Right forelimb (tissue), 1 donor: Measurements from ENCODE around the gene SLC30A9.

Experiments used
- DNase-seq: peaks from one replicate; pipeline ENCODE4 v3.0.0-alpha.2; 2018

SLC30A9 gene

GRCh38 chr4:41990365-41991111 is at the start of gene SLC30A9:
Gene SLC30A9 (plus strand): TSS chr4:41990530. CDS start chr4:41990652, 122 bp downstream.
- DNase-seq, result peak; percentile 95

GRCh38 chr4:41940834-41941233 is 49.5 kb upstream of the SLC30A9 start:
- DNase-seq, result no peak

- no peak for DNase-seq
These were observed 46.8 kb upstream of the SLC30A9 start for GRCh38 chr4:41943506-41943905.

- DNase-seq, result no peak
These were observed 46.2 kb upstream of the SLC30A9 start for GRCh38 chr4:41944089-41944488.

GRCh38 chr4:41949531-41949930 is 40.8 kb upstream of the SLC30A9 start:
- DNase-seq, result no peak

GRCh38 chr4:41957634-41958033 is 32.7 kb upstream of the SLC30A9 start:
- DNase-seq, result no peak

GRCh38 chr4:41963105-41963504 is 27.2 kb upstream of the SLC30A9 start:
- DNase-seq, result no peak

GRCh38 chr4:41964401-41964800 is 25.9 kb upstream of the SLC30A9 start:
- no peak for DNase-seq

- DNase-seq, result no peak
These were observed 22.9 kb upstream of the SLC30A9 start for GRCh38 chr4:41967392-41967791.

GRCh38 chr4:41969671-41970070 is 20.7 kb upstream of the SLC30A9 start:
- DNase-seq, result no peak

- no peak for DNase-seq
These were observed 15.0 kb upstream of the SLC30A9 start for GRCh38 chr4:41975341-41975740.

GRCh38 chr4:41976775-41977516 is 13.4 kb upstream of the SLC30A9 start:
- no peak for DNase-seq

GRCh38 chr4:41977709-41978108 is 12.6 kb upstream of the SLC30A9 start:
- DNase-seq, result no peak

GRCh38 chr4:41981456-41981855 is 8.9 kb upstream of the SLC30A9 start, which contains the start of gene DCAF4L1:
Gene DCAF4L1 (plus strand): TSS chr4:41981756. CDS start chr4:41981793, 37 bp downstream.
- DNase-seq, result no peak

- DNase-seq, result no peak
These were observed 7.6 kb upstream of the SLC30A9 start for GRCh38 chr4:41982716-41983115.

- DNase-seq, result no peak
These were observed 5.2 kb upstream of the SLC30A9 start for GRCh38 chr4:41985151-41985550.

- no peak for DNase-seq
These were observed 351 bp upstream of the SLC30A9 start for GRCh38 chr4:41989994-41990364.

GRCh38 chr4:41991916-41992767 is 1.8 kb downstream of the SLC30A9 start:
- no peak for DNase-seq

- no peak for DNase-seq
These were observed 2.9 kb downstream of the SLC30A9 start for GRCh38 chr4:41992967-41993857.

GRCh38 chr4:41994461-41994985 is 4.2 kb downstream of the SLC30A9 start:
- no peak for DNase-seq

- no peak for DNase-seq
These were observed 7.7 kb downstream of the SLC30A9 start for GRCh38 chr4:41998019-41998418.

GRCh38 chr4:41999321-41999720 is 9.0 kb downstream of the SLC30A9 start:
- DNase-seq, result no peak
